NCI-H1694 treated with DMSO at 0.1 percent for 48 hours (cell line): ENCODE results near the gene DDX31.
A peak's percentile ranks its signal among the peaks of the same experiment; 100 is the strongest.

Source experiments
- DNase-seq: peaks from one replicate; lab custom pipeline; 2025; lab: John Stamatoyannopoulos, UW

DDX31 gene

DNA sequence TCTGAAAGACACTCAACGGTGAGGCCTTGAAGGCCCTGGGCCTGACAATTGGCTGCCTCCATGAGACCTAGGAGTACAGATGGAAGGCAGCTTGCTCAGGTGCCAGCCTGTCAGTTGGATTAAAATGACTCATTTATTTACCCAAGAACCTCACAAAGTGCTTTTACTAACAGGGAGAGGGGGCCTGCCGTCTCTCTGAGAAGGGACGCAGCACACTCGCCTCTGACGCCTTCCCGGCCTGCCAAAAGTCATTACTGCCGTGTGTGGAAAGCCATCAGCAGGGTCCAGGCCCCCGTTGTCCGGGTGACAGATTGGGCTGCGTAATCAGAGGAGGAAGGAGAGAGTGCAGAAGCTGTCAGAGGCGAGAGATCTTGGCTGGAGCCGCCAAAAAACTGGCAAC lies 32.4 kb downstream of the DDX31 start:
- DNase-seq = peak; percentile 83

DNA sequence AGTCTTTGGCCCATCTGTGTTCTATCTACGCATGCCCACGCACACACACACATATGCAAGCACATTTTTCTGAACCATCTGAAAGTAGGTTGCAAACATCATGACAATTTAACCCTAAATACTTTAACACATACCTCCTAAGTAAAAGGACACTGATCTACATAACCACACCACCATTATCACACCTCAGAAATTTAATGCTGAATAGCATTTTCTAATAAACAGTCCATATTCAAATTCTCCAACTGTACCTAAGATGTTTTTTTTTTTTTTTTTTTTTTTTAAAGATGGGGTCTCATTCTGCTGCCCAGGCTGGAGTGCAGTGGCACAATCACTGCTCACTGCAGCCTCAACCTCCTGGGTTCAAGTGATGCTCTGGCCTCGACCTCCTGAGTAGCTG lies 35.5 kb downstream of the DDX31 start:
- no peak for DNase-seq

DNA sequence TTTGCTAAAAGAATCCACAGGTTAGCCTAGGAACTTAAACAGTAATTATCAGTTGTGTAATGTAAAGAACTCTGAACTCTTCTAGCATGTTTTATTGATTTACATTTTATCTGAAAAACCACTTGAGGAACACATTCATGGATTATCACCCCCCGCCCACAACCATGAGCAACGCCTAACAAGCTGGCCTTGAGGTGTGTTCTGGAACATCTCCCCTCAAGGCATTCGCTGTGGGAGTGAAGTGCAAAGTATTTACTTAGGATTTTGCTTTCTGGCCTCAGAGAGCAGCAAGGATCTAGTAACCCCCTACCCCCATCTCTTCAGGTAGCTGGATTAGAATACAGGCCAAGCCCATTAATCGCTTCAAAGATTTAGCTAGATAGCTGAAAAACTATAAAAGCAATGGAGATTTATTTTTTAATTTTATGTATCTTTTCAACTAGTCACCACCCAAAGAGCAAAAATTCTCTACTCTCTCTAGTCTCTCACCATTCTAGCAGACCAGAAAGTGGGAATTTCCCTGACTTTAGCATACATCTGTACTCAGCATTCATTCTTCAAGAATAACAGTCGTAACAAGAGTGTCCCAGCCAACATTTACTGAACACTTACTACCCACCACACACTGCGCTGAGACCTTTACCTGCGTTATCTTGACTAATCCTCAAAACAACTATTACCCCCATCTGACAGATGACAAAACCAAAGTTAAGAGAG lies 37.2 kb downstream of the DDX31 start:
- no peak for DNase-seq

DNA sequence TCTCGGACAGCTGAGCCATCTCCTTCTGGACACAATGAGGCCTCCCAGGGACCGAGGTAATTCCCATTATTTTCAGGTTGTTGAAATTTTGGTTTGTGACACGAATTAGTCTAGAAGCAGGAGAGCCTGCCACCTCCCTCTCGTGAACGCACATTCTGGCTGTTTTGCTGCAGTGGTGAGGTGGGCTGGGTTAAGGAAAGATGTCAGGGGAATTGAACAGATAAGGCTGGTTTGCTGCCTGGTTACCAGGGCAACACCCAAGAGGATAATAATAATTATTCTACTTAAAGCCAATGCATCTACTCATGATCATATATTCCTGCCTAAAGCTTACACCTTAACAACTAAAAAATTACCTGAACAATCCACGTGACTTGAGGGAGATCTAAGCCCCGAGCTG lies 38.1 kb downstream of the DDX31 start:
- no peak for DNase-seq

DNA sequence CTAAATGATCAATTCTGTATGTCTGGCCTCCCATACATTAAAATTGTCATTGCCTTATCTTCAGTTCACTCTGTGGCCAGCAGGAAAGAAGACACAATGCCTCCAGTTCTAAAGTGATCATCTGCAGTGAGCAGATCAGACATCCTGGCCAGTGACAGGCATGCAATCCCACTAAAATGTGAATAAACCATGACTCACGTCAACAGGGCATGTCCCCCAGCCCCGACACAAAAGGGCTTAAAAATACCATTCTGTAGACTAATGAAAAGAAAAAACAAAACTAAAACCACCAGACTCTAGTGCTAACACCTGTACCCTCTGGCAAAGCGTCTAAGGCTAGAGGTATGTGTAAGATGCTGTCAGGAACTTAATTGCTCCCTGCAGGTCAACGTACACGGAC lies 38.5 kb downstream of the DDX31 start:
- no peak for DNase-seq

DNA sequence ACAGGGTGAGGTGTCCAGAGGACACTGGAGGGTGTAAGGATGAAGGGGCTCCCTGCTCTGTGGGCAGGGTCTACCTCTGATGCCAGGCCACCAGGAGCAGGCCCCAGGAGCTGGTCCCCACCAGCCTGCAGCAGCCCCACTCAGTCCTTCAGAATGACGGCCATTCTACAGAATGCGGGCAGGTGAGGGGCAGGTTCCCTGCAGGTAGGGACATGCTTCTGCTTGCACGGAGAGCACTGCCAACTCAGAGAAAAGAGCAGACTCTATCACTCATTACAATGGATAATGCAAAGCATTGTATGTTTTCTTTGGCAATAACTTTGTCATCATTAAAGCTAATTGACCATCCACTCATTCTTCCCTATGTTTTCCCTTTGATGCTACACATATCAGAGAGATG lies 39.0 kb downstream of the DDX31 start:
- DNase-seq = no peak

DNA sequence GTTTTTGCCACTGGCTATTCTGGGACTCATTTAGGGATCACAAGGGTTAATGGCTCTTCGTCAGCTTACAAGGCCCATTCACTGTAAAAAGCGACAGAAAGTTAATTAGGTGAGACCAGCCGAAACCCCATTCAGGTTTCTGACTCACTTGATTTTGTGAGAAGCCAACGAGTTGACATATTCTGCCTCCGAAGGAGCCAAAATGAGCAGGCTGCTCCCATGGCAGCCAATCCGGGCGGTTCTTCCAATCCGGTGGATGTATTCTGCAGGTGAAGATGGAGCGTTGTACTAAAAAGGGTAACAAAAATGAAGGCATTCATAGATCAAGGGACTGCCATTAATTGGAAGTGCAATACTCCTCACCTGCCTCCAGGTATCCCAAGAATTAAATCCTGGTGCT lies 39.7 kb downstream of the DDX31 start:
- no peak for DNase-seq

DNA sequence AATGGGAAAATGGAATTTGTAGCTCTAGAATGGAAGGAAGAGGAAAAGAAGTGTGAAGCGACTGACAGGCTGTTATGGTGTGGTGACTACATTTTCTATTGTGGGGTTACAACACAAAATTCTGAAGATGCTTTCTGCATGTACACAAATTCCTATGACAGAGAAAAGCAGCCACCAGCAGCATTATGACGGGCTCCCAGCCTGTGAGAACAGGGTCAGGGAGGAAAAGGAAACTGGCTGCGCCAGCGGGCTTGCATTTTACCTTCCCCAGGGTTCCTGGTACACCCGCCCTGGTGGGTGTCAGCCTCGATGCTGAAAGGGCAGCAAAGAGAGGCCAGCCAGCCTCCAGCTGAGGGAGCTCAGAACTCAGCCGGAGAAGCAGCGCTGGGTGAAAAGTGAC lies 41.0 kb downstream of the DDX31 start:
- no peak for DNase-seq

DNA sequence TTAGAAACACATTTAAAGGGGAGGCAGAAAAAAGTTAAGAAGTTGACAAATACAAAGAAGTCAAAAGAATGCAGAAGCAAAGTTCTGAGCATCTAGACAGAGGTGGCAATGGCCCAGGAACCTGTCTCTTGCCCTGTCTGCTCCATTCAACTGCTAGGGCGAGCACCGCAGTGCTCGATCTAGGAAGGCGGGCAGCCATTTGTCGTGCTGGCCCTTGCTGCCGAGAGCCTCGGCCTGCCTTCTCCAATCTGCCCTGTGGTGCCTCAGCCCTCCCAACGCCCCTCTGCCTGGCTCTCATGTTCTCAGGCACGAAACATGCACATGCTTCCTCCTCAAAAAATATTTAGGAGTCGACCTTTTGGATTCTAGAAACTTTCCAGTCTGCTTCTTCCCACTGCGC lies 42.2 kb downstream of the DDX31 start:
- DNase-seq = no peak

DNA sequence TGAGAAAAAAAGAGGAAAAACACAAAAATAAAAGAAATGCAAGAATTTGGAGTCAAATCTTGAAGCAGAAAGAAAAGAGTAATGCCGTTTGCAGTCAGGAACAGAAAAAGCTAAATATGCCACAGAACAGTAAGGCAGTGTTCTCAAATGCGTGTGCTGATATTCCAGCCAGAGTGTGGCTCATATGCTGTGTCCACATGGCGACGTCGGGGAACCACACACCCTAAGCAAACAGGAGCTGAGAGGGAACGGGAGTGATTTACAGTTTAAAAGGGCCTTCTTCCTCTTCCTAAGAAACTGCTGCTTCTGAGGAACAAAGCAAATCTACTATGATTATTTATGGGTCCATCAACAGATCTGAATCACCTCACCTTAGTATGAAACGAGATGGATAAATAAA lies 42.7 kb downstream of the DDX31 start:
- DNase-seq = no peak

DNA sequence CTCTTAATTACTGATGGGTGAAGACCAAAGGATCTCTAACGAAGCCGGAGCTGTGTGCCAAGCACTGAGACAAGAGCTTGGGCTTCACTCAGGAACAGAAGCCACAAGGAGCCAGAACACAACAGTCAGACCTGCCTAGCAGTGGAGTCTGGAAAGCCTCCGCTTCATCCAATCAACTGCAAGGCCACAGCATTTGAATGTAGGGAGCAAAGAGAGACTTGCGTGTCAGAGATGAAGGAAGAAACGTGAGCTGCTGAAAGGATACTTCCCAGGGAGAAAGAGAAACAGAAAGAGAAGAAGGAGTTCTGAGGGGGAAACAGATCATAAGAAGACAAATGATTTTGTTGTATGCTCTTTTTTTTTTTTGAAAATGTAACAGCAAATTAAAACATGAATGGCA lies 43.5 kb downstream of the DDX31 start:
- no peak for DNase-seq

DNA sequence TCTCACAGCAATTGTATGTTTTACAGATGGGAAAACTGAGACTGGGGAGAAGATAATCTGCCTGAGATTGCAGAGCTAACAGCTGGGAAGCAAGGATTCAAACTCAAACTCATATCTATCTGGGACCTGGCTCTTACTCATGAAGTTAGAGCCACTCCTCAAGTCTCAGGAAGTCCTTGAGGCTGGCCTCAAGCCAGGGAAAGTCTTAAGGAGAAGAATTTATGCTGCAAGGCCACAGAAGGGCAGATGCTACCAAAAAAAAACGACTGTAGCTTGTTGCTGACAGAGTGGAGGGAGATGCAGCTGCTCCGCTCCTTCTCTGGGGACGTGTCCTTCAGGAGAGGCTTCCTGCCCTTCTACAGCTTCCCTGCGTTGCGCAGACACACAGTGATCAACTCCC lies 47.6 kb downstream of the DDX31 start:
- no peak for DNase-seq

DNA sequence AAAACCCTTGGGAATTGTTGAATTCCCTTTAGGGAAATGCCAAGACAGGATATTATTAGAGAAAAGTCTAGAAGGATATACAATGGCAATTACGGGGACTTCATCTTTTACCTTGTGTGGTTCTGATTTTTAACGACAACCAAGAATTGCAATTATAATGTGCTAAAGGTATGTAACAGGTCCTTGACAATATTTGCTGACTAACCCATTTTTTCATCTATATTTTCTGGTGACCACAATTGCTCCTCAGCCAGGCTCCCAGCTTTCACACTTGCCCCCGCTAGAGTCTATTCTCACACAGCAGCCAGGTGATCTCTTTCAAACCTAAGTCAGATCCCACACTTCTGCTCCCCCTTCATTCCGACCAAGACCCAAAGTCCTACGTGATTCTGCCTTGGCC lies 53.1 kb downstream of the DDX31 start:
- no peak for DNase-seq

DNA sequence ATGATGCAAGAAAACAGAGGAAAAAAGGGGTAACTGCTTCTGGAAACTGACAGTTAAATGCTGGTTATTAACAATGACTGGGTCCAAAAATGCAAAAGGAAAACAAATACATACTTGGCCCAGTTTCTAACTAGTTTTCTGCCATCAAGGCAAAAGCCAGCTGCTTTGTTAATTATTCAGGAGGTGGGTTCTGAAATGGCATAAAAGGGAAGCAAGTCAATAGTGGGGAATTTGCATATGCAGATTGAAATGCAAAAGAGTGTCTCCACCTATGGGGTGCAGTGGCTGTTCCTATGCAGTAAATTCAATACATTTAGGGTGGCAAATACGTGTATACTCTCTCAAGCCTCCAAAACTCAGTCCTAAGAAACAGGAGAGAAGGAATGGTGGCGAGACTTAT lies 54.0 kb downstream of the DDX31 start:
- no peak for DNase-seq

DNA sequence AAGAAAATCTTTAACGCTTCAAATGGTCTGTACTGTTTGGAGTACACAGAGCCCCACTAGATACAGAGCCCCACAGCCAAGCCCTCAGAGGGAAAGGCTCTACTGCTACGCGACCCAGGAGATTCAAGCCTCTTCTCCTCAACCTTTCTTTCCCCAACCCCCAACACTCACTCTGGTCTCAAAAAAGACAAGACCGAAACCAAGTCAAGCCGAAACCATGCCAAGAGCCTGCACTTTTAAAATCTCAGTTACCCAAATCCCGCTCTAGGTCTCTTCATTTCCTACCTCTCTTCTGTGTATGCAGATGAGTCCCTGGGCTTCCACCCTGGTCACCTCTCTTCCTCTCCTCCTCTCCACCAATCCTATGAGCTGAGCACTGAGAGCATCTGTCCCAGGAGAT lies 55.5 kb downstream of the DDX31 start:
- no peak for DNase-seq

DNA sequence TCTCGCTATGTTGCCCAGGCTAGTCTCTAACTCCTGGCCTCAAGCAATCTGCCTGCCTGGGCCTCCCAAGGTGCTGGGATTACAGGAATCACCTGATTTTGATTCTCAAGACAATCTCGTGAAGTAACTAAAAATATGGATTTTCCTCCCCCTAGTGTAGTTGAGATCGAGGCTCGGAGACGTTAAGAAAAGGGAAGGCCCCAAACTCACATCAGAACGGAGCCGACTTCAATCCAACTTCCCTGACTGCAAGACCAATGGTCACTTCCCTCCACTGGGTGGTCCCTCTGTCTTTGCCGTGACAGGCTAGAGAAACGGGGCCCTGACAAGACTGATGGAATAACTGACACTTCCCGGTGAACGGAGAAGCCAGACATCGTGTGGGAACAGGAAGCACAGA lies 59.1 kb downstream of the DDX31 start:
- DNase-seq = no peak

DNA sequence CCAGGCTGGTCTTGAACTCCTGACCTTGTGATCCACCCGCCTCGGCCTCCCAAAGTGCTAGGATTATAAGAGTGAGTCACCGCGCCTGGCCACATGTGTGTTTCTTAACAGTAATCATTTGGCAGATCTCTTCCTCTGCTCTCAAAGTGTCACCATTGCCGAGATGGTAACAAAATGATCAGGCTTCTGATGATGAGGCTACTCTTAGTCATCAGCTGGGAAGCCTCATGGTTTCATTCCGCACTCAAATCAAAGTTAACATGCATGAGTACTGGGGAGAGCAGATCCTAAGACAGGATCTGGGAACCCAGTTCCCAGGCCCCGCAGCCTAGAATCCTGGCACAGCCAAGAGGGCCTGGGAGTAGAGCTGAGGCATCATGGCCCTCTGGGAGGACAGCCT lies 60.0 kb downstream of the DDX31 start:
- DNase-seq = no peak

DNA sequence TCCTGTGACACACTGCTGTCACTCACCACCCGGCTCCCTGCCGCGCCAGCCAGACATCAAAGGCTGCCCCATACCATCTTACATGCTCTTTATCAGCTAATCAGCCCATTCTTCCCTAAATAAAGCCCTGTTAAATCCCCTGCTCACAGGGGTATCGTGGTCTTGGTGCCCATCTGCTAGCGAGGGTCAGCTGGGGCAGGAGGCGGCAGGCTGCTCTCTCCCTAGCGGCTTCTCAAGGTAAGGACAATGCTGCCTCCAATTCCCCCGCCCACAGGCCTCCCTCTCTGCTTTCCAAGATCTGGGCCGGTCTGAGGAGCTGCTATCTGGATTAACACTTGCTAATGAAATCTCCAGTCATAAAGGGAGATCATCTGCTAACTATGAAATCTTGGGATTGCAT lies 60.6 kb downstream of the DDX31 start:
- DNase-seq = no peak

DNA sequence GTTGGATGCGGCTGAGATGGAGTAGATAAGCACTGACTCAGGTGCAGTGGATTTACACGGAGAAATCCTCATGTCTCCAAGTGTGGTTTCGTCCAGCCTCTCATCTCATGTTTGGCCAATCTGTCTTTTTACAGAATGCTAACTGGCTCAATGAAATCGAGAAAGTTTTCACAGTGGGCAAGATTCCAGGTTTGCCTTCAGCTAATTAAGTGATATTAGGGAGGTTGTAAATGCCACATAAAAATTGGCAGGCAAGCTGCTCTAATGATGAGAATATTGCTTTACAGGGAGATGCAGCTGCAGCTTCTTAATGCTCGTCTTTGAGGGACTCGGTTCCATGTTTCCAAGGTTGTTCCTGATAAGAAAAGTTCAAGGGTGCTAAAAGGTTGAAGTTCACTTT lies 63.7 kb downstream of the DDX31 start:
- no peak for DNase-seq

DNA sequence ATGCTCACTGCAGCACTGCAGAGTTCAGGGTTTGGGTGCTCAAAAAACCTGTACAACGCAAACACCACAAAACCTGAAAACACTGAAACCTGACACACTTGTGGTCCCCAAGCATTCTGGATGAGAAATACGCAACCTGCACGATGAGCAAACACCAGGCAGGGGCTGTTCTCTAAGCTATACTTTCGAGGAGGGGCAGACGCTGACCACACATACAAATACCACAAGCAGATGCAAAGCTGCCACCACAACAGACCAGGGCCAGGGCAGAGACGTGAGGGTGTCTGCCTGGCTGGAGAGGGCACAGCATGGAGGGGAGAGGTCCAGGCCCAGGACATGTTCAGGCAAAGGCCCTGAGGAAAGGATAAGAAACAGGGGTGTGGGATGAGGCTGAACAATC lies 64.4 kb downstream of the DDX31 start:
- DNase-seq = no peak

DNA sequence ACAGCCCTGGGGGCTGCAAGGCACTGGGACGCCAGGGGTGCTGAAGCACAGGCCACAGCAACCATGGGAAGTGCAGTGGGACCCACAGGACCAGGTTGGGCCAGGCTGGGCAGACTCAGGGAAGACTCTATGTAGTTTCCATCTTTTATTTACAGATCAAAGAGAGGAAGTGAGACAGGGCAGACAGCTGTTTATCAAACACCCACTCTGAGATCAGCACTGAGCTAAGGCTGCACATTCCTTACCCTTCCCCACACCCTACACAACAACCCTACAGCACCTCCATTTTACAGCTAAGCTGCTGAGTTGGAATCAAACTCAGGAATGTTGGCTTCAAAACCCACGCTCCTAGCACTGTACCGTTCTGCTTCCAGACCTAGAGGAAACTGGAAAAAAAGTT lies 67.6 kb downstream of the DDX31 start:
- no peak for DNase-seq

DNA sequence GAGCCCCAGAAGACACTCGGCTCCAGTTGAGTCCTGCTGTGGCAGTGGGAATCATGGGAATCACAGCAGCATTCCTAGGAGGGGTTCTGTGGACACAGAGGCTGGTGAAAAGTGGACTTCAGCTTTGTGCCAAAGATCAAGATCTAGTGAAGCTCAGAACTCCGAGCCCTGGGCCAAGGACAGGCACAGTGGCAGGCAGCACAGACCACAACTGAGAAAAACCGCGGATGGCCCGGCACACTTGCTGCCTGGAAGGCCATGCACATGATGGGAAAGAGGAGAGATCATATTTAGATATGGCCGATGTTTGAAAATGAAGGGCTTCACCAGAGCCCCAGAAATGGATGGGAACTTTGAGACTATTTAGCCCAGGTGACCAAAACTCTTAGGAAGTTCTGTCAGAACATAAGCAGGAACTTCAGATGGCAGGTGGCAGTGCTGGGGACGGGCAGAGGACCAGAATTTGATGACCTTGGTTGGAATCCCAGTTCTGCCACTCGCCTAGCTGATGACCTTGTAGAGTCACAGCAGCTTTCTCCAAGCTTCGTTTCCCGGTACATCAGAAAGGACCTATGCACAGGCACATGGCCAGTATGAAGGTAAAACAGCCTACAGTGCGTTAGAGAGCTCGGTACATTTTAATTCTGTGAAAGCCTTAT lies 69.3 kb downstream of the DDX31 start:
- DNase-seq = no peak

DNA sequence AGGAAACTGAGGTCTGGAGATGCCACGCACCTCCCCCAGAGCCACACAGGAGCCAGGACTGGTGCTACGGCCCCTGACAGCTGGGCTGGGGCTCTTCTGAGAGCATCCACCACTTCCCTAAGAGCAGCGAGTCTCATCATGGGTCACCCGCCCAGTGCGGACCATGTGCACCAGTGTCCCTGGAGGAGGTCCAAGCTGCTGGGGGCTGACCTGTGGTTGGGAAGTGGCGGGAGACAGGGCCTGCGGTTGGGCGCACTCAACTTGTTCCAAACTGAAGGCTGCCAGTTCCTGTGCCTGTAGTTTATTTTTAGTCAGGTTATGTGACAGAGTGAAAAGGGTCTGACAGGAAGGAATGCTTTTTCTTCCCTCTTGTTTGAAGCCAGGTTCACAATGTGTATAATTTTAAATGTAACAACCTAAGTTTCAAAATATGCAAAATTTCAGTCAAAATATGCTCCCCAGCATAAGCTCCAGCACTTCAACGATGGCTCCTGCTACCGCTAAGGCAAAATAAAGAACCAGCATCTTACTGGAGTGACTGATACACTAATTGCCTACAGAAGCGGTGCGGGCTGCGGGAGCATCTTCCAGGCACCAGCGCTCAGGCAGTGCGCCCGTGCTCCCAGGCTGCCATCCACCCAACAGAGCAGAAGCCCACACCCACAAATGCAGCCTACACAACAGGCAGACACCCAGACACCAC lies 72.6 kb downstream of the DDX31 start:
- DNase-seq = no peak

DNA sequence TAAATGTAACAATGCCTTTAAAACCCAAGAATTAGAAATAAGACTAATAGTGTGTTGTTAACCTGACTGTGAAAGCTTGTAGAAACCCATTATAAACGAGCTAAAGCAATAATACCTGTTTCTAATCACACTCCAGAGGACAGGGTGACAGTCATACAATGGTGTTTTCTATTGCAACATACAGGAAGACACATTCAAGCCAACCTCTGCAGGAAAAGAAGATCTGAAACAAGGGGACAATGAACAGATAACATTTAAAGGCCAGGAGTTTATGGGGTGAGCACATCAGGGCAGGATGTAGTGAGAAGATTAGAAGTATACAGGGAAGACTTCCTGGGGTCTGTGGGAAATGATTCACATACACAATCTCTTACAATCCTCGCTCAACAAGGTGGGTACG lies 73.6 kb downstream of the DDX31 start:
- no peak for DNase-seq
